ENCODE measurements around the gene ATP2C2.

GRCh38 chr16:84453061-84453752 lies 84.9 kb downstream of the ATP2C2 start:
- no peak for TF ChIP-seq EZH2 (IDR thresholded peaks at IDR 0.05)
- no peak for TF ChIP-seq POLR2AphosphoS5 (IDR thresholded peaks at IDR 0.05; ENCODE audit: borderline replicate concordance, low read depth, low read length)
